Measurements from ENCODE around the gene CLEC2D.
A peak's percentile ranks its signal among the peaks of the same experiment; 100 is the strongest.
"Not testable (repeated sequence)": the region's sequence is repeated elsewhere in the genome, so short reads cannot be mapped to it uniquely, and the experiment has no call there.

Gene CLEC2D

DNA sequence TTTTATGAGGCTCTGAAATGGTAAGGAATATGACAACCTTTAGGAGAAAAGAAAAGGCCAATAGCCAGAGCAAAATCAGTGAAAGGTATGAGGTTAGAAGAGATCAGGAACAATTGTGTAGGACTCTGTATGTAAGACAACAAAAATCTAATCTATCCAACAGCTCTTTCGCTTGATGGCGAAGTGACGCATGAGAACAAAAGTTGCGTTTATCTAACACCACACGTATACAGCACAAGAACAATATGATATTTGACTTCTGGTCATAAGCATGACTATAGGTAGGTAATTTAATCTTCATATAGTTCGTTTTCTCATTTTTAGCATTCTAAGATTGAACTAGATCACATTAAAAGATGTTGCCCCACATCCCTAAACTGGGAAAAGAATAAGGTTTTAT lies 61.9 kb downstream of the CLEC2D start:
- FAIRE-seq = no peak

DNA sequence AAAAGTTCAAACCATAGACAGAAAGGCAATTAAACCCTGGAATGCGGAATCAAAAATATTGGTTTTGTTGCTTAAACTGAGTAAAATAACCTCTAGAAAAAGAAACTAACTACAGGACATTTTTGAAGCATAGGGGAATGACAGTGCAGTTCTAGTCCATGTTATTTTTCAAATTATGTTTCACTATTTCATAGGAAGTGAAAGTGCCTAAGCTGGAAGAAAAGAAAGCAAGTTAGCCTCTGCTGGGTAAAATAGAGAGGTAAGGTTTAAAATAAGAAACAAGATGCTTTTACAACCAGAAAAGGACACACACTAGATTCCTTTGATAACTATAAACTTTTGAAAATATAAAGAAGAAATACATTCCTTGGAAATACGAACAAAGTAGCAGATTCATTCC lies 62.3 kb downstream of the CLEC2D start:
- FAIRE-seq = no peak

DNA sequence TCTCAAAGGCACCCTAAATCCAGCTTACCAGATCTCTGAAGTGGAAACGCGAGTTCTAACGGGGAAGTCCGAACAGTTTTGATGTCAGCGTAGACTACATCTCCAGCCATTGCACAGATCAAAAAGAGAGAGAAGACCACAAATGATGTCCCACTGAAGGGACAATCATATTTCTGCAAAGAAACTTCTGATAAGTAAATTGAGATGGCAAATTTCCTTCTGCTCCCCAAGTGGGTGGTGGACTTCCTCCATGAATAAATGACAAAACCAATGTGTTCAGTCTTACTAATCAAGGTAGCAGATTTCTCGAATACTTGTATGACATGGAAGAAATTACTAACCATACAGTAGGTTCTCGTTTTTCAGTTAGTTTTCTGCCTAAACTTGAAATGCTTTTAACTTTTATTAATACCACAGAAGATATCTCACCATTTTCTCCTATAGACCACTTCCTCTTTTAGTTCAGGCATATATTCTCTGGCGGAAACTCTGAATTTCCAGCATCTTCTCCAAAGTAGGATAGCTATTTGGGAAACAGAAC lies 63.5 kb downstream of the CLEC2D start, which contains the start of gene CLECL1:
Gene CLECL1 (minus strand): TSS at position 177 of the 541 bp plus-strand sequence.
- FAIRE-seq = no peak

DNA sequence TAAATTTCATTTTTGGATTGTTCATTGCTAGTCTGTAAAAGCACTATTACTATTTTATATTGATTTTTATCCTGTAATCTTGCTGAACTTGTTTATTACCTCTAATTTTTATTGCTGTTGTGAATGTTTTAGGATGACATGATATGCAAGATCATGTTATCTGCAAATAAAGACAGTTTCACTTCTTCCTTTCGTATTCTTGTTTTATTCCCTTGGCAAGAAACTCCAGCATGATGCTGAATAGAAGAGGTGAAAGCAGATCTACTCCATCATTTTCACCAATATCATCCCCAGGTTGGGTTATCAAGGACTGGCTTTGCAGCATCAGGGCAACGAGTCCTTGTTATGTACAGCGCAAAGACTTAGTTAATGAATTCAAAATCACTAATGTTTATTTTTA lies 66.1 kb downstream of the CLEC2D start:
- FAIRE-seq = no peak

DNA sequence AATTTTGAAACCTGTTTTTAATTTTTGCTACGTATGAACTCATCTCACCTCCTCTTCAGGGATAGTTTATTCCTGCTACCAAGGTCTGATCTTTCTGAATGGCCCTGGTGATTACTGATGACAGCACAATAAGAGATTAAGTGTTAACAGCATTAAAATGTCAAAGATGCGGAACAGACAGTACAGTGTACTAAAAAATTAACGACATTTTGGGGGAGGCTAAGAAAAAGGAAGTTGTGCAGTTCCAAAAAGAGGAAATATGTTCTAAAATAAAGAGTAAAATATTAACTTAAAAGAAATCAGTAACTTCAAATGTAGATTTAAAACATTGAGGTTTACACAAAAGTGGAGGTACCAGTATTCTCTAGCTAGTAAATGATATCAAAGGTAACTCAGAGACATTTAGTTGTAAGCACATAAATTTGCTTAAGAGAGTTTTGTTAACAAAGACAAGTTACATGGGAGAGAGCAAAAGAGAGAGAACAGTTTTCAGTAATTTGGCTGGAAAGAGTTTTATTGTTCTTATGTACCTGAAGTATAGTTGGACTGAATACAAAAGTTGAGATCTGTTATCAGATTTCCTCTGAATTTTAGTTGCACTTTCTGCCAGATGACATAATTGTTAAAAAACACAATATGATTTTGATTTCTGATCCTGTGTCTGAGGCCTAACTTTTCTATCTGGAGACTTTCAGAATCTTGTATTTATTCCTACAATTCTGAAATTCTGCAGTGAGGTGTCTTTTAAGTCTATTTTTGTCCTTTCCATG lies 67.6 kb downstream of the CLEC2D start:
- FAIRE-seq = peak; percentile 58

DNA sequence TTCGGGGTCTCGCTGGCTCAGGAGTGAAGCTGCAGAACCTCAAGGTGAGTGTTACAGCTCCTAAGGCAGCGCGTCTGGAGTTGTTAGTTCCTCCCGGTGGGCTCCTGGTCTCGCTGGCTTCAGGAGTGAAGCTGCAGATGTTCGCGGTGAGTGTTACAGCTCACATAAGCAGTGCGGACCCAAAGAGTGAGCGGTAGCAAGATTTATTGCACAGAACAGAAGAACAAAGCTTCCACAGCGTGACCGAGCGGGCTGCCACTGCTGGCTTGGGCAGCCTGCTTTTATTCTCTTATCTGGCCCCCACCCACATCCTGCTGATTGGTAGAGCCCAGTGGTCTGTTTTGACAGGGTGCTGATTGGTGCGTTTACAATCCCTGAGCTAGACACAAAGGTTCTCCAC lies 69.4 kb downstream of the CLEC2D start:
- FAIRE-seq = not testable (repeated sequence)

DNA sequence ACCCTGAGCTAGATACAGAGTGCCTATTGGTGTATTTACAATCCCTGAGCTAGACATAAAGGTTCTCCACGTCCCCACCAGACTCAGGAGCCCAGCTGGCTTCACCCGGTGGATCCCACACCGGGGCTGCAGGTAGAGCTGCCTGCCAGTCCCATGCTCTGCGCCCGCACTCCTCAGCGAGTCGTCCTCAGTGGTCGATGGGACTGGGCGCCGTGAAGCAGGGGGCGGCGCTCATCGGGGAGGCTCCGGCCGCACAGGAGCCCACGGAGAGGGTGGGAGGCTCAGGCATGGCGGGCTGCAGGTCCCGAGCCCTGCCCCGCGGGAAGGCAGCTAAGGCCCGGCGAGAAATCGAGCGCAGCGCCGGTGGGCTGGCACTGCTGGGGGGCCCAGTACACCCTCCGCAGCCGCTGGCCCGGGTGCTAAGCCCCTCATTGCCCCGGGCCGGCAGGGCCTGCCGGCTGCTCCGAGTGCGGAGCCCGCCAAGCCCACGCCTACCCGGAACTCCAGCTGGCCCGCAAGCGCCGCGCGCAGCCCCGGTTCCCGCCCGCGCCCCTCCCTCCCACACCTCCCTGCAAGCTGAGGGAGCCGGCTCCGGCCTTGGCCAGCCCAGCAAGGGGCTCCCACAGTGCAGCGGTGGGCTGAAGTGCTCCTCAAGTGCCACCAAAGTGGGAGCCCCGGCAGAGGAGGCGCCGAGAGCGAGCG lies 70.0 kb downstream of the CLEC2D start:
- not testable (repeated sequence) for FAIRE-seq

DNA sequence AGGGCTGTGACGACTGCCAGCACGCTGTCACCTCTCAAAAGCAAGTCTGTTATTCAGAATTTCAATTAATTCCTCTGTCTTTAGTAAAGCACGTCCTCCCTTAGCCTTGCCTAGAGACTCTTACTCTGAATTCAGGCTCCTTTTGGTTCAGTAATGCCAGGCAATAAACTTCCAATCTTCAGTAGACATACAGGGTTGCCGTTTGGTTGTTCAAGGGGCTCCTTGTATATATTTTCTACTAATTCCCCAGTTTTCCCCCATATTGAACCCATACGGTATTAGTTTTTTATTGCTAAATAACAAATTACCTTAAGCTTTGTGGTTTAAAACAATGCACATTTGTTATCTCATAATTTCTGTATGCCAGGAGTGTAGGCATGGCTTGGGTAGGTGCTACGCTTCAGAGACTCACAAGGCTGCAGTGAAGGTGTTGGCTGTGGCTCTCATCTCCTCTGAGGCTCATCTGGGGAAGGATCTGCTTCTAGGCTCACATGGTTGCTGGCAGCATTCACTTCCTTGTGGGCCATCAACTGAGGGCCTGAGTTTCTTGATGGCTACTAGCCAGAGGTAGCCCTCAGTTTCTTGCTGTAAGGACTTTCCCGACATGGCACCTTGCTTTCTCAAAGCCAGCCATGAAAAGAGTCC lies 70.7 kb downstream of the CLEC2D start:
- FAIRE-seq = no peak

DNA sequence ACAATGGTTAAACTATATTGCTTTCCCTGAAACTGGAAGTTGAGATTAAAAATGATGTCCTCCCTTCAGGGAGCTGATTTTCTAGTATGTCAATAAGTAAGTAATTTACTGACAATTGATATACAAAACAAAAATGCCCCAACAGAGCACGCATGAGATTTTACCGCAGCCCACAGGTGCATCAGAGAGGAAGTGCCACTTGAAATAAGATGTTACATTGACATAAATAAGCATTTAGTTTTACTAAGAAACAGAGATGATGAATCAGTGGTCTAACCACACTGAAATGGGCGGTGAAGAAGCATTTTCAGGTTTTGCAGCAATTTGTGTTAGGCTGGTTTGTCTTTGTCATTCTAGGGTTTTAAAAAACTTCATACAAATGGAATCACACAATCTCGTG lies 72.2 kb downstream of the CLEC2D start:
- FAIRE-seq = no peak

DNA sequence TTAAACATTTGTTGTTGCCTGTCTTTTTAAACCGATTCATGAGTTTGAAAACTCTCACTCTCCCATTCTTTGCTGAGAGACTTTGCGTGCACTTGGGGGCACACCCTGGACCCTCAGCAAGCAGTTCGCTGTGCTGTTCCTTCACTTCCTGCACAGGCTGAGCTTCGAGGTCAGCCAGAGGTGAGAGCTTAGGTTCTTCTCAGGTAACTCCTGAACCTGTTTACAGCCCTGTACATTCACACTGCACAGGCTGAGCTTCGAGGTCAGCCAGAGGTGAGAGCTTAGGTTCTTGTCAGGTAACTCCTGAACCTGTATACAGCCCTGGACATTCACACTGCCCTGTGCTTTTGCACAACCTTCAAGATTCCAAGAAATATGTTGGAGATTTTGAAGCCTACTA lies 73.1 kb downstream of the CLEC2D start:
- no peak for FAIRE-seq

DNA sequence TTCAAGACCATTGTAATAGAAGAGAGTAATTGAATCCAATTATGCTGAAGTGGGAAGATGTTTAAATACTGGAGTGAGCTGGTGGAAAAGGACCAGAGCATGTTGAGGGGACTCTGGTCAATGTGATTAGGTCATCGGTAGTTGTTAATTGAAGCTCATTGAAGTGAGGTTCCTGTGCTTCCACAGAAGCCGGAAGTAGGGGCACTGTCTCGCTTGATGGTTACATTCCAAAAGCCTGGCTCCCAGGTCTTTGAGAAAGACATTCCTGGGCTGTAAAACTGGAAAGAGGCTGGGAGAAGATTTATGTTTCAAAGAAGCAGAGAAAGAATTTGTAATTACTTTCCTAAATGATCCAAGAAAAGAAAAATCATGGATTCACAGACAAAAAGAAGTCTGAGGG lies 75.7 kb downstream of the CLEC2D start:
- FAIRE-seq = no peak

All from islet of Langerhans (tissue), 1 donor.